SU-DHL-6 (cell line): Measurements from ENCODE around the gene NUP58.

Source experiments
- CTCF ChIP-seq: fragments of 200-600 bp; sonication (generic); IDR thresholded peaks from one replicate; pipeline ENCODE4 v1.5.1; 2017; ENCODE audit warnings: antibody characterized with exemption, mild to moderate bottlenecking, low read length, moderate library complexity; ENCODE audit not compliant: insufficient read depth, poor library complexity, severe bottlenecking
- EZH2phosphoT487 ChIP-seq: fragments of 200-600 bp; sonication (generic), shearing (Covaris generic); conservative IDR thresholded peaks from 2 replicates; pipeline ENCODE4 v1.6.1; 2018; ENCODE audit warnings: mild to moderate bottlenecking, antibody characterized with exemption, low read length, moderate library complexity, mixed read lengths

- TF ChIP-seq CTCF (no peak), EZH2phosphoT487 (no peak)
Observed at GRCh38 chr13:25345576-25345975, 44.2 kb downstream of the NUP58 start.
